HEK293 (cell line): Measurements from ENCODE around the gene LRRC51.
A peak's percentile ranks its signal among the peaks of the same experiment; 100 is the strongest.

Source experiments
- CTCF ChIA-PET: fragments of 350-600 bp; formaldehyde crosslinking; extraction: SDS; loops from one replicate; lab custom pipeline; 2021; ENCODE audit warnings: antibody characterized with exemption; lab: Yijun Ruan, JAX
- POLR2A ChIA-PET: fragments of 300-600 bp; formaldehyde crosslinking; extraction: SDS; loops from one replicate; lab custom pipeline; 2020; ENCODE audit warnings: antibody characterized with exemption, inconsistent platforms; lab: Yijun Ruan, JAX
- H3K27ac ChIP-seq: fragments of 200-500 bp; sonication (Bioruptor generic); 2 replicates; pipeline ENCODE4 v1.5.1; 2014; ENCODE audit warnings: low read depth, low read length, control low read depth, inconsistent platforms; ENCODE audit errors: extremely low read depth
- H3K36me3 ChIP-seq, 2 experiments: fragments of 200-500 bp in 1 of 2; sonication (Bioruptor generic) in 1 of 2; 1 replicate in 1 of 2; 2 replicates in 1 of 2; pipeline ENCODE4 v1.5.1; 2014 to 2017; ENCODE audit warnings: inconsistent platforms in 2 of 2, low read length in 2 of 2; ENCODE audit not compliant: control insufficient read depth in 2 of 2, insufficient read depth in 1 of 2
- H3K4me1 ChIP-seq: fragments of 200-500 bp; sonication (Bioruptor generic); 2 replicates; pipeline ENCODE4 v1.5.1; 2014; ENCODE audit warnings: mild to moderate bottlenecking, low read length, inconsistent platforms; ENCODE audit not compliant: control insufficient read depth, insufficient read depth
- H3K4me3 ChIP-seq: 2 replicates; pipeline ENCODE4 v1.5.1; 2011; ENCODE audit warnings: low read depth, mild to moderate bottlenecking, control low read depth, low read length, moderate library complexity
- H3K9me3 ChIP-seq: fragments of 200-500 bp; sonication (Bioruptor generic); 2 replicates; pipeline ENCODE4 v1.5.1; 2014; ENCODE audit warnings: low read depth, low read length, inconsistent platforms; ENCODE audit not compliant: control insufficient read depth, insufficient read depth
- OSR2 ChIP-seq: fragments of 450-650 bp; formaldehyde crosslinking; IDR thresholded peaks from 2 replicates; pipeline ENCODE4 v1.5.1; 2016; ENCODE audit warnings: missing biosample characterization, missing genetic modification characterization
- SETDB1 ChIP-seq: IDR thresholded peaks from one replicate; pipeline ENCODE4 v1.6.1; 2017; ENCODE audit warnings: mild to moderate bottlenecking, low read length, moderate library complexity, mixed read lengths; ENCODE audit not compliant: insufficient read length
- ZIC2 ChIP-seq: fragments of 450-650 bp; formaldehyde crosslinking; IDR thresholded peaks from 2 replicates; pipeline ENCODE4 v1.5.1; 2016; ENCODE audit warnings: missing biosample characterization, missing genetic modification characterization
- ZNF114 ChIP-seq: fragments of 450-650 bp; formaldehyde crosslinking; IDR thresholded peaks from 2 replicates; pipeline ENCODE4 v1.5.0; 2017; ENCODE audit warnings: missing biosample characterization, missing genetic modification characterization
- ZNF140 ChIP-seq: fragments of 450-650 bp; formaldehyde crosslinking; IDR thresholded peaks from 2 replicates; pipeline ENCODE4 v1.5.1; 2016; ENCODE audit warnings: missing biosample characterization, missing genetic modification characterization
- ZNF350 ChIP-seq: fragments of 450-650 bp; formaldehyde crosslinking; IDR thresholded peaks from 2 replicates; pipeline ENCODE4 v1.5.0; 2017; ENCODE audit warnings: missing biosample characterization, mild to moderate bottlenecking, missing genetic modification characterization
- ZNF366 ChIP-seq: fragments of 450-650 bp; formaldehyde crosslinking; conservative IDR thresholded peaks from 2 replicates; pipeline ENCODE4 v1.5.1; 2016; ENCODE audit warnings: missing biosample characterization, missing genetic modification characterization
- ZNF514 ChIP-seq: fragments of 450-650 bp; formaldehyde crosslinking; IDR thresholded peaks from 2 replicates; pipeline ENCODE4 v1.5.1; 2016; ENCODE audit warnings: missing biosample characterization, missing genetic modification characterization
- ZNF585B ChIP-seq: fragments of 450-650 bp; formaldehyde crosslinking; IDR thresholded peaks from 2 replicates; pipeline ENCODE4 v1.5.1; 2016; ENCODE audit warnings: missing biosample characterization, missing genetic modification characterization
- TF ChIP-seq, protein P1 (sequence below): fragments of 450-650 bp; formaldehyde crosslinking; optimal IDR thresholded peaks from 2 replicates; pipeline ENCODE3; 2016; ENCODE audit warnings: missing biosample characterization, mild to moderate bottlenecking, missing genetic modification characterization
- TF ChIP-seq, protein P2 (sequence below): fragments of 450-650 bp; formaldehyde crosslinking; IDR thresholded peaks from 2 replicates; pipeline ENCODE4 v1.5.1; 2016; ENCODE audit warnings: missing biosample characterization, missing genetic modification characterization, borderline replicate concordance
- TF ChIP-seq, protein P3 (sequence below): fragments of 450-650 bp; formaldehyde crosslinking; IDR thresholded peaks from 2 replicates; pipeline ENCODE4 v1.5.1; 2017; ENCODE audit warnings: missing biosample characterization, missing genetic modification characterization
- TF ChIP-seq, protein P4 (sequence below): fragments of 450-650 bp; formaldehyde crosslinking; IDR thresholded peaks from 2 replicates; pipeline ENCODE4 v1.5.1; 2017; ENCODE audit warnings: missing biosample characterization, missing genetic modification characterization
- TF ChIP-seq, protein P5 (sequence below): fragments of 450-650 bp; formaldehyde crosslinking; IDR thresholded peaks from 2 replicates; pipeline ENCODE4 v1.5.1; 2016; ENCODE audit warnings: missing biosample characterization, missing genetic modification characterization
- TF ChIP-seq, protein P6 (sequence below): fragments of 450-650 bp; formaldehyde crosslinking; IDR thresholded peaks from 2 replicates; pipeline ENCODE4 v1.5.1; 2016; ENCODE audit warnings: missing biosample characterization, missing genetic modification characterization
- TF ChIP-seq, protein P7 (sequence below): fragments of 450-650 bp; formaldehyde crosslinking; IDR thresholded peaks from 2 replicates; pipeline ENCODE4 v1.5.1; 2016; ENCODE audit warnings: missing biosample characterization, missing genetic modification characterization
- TF ChIP-seq, protein P8 (sequence below): fragments of 450-650 bp; formaldehyde crosslinking; IDR thresholded peaks from 2 replicates; pipeline ENCODE4 v1.5.1; 2017; ENCODE audit warnings: missing biosample characterization, missing genetic modification characterization

LRRC51 gene

DNA sequence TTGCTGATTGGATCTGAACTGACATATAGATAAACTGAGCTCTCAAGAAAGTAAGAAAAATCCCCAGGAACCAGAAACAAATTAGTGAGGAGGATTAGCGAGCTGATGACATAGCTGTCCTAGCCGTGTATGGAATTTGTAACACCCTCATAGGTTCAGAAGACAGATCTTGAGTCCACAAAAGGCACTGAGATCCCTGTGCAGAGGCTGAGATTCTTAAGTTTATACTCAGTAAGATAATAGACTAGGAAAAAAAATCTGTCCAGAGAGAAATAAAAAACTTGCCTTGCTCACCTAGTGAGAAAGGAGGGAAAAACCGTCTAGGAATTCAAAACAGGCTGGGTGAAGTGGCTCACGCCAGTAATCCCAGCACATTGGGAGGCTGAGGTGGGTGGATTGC, 4.9 kb upstream of the LRRC51 start:
- H3K27ac ChIP-seq = no peak overlapping the region
- POLR2A ChIA-PET = interaction anchor here (0.9 kb wide), 1 partner anchor 43 kb away, joined by 3 read pairs; no protein-coding TSS in a partner anchor

DNA sequence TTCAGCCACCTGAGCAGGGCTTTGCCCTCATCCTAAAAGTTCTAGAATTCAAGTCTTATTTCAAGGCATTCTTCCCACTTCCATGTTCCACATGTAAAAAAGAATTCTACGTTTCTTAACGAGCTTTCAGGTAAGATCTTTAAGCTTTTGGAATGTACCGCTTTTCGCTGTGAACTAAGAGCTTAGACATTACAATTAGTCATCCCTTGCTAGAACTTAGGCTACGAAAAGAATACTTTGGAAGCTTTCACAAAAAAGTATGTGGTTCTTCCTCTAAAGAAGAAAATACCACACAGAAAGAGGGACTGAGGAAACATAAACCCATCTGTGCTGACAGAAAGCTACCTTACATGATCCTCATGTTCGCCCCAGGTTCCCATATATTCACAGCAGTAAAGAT, 2.2 kb upstream of the LRRC51 start:
- Histone ChIP-seq H3K36me3 (peaks cover 0 to 8% of the 10 kb centered on the region in 2 experiments; a peak in 2 of 3 replicates), H3K27ac (no peak overlapping the region), H3K9me3 (no peaks in the 10 kb centered on the region), H3K4me1 (no peaks in the 10 kb centered on the region), H3K4me3 (peak overlapping the region; percentile 77)
- CTCF ChIA-PET = interaction anchor here (1.0 to 2.5 kb wide), 3 partner anchors 13 to 53 kb away, joined by 3 to 22 read pairs (median 6); no protein-coding TSS in a partner anchor
- POLR2A ChIA-PET = interaction anchor here (0.6 to 1.4 kb wide), 4 partner anchors 8 to 278 kb away, joined by 3 to 7 read pairs (median 4); no protein-coding TSS in a partner anchor
- TF ChIP-seq, protein P1, sequence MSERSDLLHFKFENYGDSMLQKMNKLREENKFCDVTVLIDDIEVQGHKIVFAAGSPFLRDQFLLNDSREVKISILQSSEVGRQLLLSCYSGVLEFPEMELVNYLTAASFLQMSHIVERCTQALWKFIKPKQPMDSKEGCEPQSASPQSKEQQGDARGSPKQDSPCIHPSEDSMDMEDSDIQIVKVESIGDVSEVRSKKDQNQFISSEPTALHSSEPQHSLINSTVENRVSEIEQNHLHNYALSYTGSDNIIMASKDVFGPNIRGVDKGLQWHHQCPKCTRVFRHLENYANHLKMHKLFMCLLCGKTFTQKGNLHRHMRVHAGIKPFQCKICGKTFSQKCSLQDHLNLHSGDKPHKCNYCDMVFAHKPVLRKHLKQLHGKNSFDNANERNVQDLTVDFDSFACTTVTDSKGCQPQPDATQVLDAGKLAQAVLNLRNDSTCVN = no peak
- TF ChIP-seq ZNF350 (tag by site-specific recombination) = no peak
- TF ChIP-seq, protein P2, sequence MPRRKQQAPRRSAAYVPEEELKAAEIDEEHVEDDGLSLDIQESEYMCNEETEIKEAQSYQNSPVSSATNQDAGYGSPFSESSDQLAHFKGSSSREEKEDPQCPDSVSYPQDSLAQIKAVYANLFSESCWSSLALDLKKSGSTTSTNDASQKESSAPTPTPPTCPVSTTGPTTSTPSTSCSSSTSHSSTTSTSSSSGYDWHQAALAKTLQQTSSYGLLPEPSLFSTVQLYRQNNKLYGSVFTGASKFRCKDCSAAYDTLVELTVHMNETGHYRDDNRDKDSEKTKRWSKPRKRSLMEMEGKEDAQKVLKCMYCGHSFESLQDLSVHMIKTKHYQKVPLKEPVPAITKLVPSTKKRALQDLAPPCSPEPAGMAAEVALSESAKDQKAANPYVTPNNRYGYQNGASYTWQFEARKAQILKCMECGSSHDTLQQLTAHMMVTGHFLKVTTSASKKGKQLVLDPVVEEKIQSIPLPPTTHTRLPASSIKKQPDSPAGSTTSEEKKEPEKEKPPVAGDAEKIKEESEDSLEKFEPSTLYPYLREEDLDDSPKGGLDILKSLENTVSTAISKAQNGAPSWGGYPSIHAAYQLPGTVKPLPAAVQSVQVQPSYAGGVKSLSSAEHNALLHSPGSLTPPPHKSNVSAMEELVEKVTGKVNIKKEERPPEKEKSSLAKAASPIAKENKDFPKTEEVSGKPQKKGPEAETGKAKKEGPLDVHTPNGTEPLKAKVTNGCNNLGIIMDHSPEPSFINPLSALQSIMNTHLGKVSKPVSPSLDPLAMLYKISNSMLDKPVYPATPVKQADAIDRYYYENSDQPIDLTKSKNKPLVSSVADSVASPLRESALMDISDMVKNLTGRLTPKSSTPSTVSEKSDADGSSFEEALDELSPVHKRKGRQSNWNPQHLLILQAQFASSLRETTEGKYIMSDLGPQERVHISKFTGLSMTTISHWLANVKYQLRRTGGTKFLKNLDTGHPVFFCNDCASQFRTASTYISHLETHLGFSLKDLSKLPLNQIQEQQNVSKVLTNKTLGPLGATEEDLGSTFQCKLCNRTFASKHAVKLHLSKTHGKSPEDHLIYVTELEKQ (tag by site-specific recombination) = no peak
- TF ChIP-seq ZNF585B (tag by site-specific recombination) = no peak
- no peak; the same call in 1 of the 2 replicates for TF ChIP-seq ZIC2 (tag by site-specific recombination)
- no peak for TF ChIP-seq ZNF514 (tag by site-specific recombination)
- no peak for TF ChIP-seq SETDB1
- no peak for TF ChIP-seq ZNF140 (tag by site-specific recombination)
- TF ChIP-seq, protein P3, sequence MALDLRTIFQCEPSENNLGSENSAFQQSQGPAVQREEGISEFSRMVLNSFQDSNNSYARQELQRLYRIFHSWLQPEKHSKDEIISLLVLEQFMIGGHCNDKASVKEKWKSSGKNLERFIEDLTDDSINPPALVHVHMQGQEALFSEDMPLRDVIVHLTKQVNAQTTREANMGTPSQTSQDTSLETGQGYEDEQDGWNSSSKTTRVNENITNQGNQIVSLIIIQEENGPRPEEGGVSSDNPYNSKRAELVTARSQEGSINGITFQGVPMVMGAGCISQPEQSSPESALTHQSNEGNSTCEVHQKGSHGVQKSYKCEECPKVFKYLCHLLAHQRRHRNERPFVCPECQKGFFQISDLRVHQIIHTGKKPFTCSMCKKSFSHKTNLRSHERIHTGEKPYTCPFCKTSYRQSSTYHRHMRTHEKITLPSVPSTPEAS (tag by site-specific recombination) = no peak
- TF ChIP-seq, protein P4, sequence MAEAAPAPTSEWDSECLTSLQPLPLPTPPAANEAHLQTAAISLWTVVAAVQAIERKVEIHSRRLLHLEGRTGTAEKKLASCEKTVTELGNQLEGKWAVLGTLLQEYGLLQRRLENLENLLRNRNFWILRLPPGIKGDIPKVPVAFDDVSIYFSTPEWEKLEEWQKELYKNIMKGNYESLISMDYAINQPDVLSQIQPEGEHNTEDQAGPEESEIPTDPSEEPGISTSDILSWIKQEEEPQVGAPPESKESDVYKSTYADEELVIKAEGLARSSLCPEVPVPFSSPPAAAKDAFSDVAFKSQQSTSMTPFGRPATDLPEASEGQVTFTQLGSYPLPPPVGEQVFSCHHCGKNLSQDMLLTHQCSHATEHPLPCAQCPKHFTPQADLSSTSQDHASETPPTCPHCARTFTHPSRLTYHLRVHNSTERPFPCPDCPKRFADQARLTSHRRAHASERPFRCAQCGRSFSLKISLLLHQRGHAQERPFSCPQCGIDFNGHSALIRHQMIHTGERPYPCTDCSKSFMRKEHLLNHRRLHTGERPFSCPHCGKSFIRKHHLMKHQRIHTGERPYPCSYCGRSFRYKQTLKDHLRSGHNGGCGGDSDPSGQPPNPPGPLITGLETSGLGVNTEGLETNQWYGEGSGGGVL (tag by site-specific recombination) = no peak
- no peak for TF ChIP-seq ZNF366 (tag by site-specific recombination)
- TF ChIP-seq, protein P5, sequence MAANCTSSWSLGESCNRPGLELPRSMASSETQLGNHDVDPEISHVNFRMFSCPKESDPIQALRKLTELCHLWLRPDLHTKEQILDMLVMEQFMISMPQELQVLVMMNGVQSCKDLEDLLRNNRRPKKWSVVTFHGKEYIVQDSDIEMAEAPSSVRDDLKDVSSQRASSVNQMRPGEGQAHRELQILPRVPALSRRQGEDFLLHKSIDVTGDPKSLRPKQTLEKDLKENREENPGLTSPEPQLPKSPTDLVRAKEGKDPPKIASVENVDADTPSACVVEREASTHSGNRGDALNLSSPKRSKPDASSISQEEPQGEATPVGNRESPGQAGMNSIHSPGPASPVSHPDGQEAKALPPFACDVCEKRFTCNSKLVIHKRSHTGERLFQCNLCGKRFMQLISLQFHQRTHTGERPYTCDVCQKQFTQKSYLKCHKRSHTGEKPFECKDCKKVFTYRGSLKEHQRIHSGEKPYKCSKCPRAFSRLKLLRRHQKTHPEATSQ (tag by site-specific recombination) = no peak
- TF ChIP-seq OSR2 (tag by site-specific recombination) = no peak
- TF ChIP-seq, protein P6, sequence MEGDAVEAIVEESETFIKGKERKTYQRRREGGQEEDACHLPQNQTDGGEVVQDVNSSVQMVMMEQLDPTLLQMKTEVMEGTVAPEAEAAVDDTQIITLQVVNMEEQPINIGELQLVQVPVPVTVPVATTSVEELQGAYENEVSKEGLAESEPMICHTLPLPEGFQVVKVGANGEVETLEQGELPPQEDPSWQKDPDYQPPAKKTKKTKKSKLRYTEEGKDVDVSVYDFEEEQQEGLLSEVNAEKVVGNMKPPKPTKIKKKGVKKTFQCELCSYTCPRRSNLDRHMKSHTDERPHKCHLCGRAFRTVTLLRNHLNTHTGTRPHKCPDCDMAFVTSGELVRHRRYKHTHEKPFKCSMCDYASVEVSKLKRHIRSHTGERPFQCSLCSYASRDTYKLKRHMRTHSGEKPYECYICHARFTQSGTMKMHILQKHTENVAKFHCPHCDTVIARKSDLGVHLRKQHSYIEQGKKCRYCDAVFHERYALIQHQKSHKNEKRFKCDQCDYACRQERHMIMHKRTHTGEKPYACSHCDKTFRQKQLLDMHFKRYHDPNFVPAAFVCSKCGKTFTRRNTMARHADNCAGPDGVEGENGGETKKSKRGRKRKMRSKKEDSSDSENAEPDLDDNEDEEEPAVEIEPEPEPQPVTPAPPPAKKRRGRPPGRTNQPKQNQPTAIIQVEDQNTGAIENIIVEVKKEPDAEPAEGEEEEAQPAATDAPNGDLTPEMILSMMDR (tag by site-specific recombination) = no peak
- TF ChIP-seq, protein P7, sequence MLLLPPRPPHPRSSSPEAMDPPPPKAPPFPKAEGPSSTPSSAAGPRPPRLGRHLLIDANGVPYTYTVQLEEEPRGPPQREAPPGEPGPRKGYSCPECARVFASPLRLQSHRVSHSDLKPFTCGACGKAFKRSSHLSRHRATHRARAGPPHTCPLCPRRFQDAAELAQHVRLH = no peak
- TF ChIP-seq ZNF114 (tag by site-specific recombination) = no peak

More for the DNA sequence above, 4.9 kb upstream of the LRRC51 start:
- TF ChIP-seq, protein P8, sequence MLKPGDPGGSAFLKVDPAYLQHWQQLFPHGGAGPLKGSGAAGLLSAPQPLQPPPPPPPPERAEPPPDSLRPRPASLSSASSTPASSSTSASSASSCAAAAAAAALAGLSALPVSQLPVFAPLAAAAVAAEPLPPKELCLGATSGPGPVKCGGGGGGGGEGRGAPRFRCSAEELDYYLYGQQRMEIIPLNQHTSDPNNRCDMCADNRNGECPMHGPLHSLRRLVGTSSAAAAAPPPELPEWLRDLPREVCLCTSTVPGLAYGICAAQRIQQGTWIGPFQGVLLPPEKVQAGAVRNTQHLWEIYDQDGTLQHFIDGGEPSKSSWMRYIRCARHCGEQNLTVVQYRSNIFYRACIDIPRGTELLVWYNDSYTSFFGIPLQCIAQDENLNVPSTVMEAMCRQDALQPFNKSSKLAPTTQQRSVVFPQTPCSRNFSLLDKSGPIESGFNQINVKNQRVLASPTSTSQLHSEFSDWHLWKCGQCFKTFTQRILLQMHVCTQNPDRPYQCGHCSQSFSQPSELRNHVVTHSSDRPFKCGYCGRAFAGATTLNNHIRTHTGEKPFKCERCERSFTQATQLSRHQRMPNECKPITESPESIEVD (tag by site-specific recombination) = no peak
- H3K4me1 ChIP-seq = no peaks in the 10 kb centered on the region
- CTCF ChIA-PET = interaction anchor here (1.4 kb wide), 1 partner anchor 15 kb away, joined by 3 read pairs; no protein-coding TSS in a partner anchor
- H3K4me3 ChIP-seq = no peak overlapping the region
- H3K9me3 ChIP-seq = no peaks in the 10 kb centered on the region
- H3K36me3 ChIP-seq = peaks cover 0 to 8% of the 10 kb centered on the region in 2 experiments; a peak in 2 of 3 replicates
